ENCODE measurements around the gene TTLL3.
"Not testable (repeated sequence)": the region's sequence is repeated elsewhere in the genome, so short reads cannot be mapped to it uniquely, and the experiment has no call there.

The TTLL3 gene

DNA sequence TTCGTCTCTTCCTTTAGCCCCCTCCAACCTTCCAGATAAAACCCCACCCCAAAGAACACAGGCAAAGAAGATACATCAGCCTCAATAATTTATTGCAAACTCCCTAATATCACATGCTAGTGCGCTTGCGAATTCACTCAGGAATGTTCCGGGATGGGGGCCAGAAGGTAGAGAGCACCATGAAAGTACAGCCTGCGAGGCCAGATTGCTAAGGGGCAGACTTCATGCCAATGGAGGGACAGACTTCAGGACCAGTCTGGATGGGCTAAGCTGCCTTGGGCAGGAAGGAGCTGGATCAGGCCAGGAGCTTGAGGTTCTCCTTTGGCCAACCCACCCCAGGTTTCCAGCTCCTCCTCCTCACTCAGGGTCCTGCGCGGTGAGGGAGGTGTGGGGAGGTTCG lies 56.6 kb downstream of the TTLL3 start:
- DNase-seq (ENCODE audit: low spot score), result no peak

- no peak for DNase-seq (ENCODE audit: low spot score)
Observed at GRCh38 chr3:9867106-9867505, 57.0 kb downstream of the TTLL3 start.

DNA sequence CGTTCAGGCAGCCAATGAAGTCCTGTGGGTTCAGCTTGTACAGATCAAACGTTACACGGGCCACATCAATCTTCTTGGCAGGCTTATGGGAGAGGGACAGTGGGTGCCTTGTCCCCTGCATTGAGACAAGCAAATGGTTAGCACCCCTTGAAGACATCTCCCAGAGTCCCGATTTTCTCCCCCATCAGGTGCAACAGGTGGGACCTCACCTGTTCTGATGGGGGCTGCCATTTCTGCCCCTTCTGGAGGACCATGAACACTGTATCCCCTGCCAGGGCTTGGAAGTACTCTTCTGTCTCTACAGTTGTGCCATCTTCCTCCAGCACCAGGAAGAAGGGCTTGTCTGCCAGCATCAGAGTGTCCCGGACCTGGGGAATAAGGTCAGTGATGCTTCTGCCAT lies 59.9 kb downstream of the TTLL3 start:
- no peak for DNase-seq (ENCODE audit: low spot score)

GRCh38 chr3:9870978-9871377 lies 60.9 kb downstream of the TTLL3 start:
- DNase-seq (ENCODE audit: low spot score), result no peak

DNA sequence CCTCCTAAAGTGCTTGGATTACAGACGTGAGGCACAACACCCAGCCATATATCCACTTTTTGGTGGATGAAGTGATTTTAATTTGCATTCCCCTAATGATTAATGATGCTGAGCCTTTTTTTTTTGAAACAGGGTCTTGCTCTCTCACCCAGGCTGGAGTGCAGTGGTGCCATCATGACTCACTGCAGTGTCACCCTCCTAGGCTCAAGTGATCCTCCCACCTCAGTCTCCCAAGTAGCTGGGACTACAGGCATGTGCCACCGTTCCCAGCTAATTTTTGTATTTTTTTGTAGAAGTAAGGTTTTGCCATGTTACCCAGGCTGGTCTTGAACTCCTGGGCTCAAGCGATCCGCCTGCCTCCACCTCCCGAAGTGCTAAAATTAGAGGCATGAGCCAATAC lies 62.0 kb downstream of the TTLL3 start:
- DNase-seq (ENCODE audit: low spot score), result not testable (repeated sequence)

DNA sequence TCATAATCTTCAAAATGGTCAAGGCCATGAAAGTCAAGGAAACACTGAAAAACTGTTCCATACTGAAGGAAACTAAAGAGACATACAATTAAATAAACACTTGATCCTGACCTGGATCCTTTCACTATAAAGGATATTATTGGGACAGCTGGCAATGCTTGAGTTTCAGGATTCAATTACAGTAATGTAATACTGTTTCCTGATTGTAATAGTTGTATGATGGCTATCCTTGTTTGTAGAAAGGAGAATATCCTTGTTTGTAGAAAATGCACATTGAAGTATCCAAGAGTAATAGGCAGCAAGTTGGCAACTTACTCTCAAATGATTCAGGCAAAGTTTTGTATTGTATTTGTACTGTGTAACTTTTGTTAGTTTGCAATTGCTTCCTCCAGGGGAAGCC lies 65.4 kb downstream of the TTLL3 start:
- DNase-seq (ENCODE audit: low spot score), result no peak

- not testable (repeated sequence) for DNase-seq (ENCODE audit: low spot score)
Observed at GRCh38 chr3:9876255-9876654, 66.2 kb downstream of the TTLL3 start.

- DNase-seq (ENCODE audit: low spot score), result no peak
Observed at GRCh38 chr3:9876991-9877390, 66.9 kb downstream of the TTLL3 start.

DNA sequence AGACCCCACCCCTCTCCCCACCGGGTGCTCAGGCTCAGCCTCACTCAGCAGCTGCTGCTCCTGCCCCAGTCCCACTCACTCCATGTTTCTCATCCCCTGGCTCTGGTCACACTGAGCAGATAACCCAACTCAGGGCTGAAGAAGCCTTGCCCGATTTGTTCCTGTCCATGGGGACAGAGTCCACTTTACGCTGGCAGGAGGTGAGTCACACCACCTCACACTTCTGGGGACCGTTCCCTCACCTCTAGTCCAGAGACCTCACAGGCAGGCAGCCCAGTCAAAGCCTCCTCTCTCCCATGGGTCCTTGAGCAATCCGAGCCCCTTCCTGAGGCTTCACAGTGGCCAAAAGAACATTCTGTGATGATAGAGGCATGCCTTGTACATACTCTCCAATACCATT lies 68.6 kb downstream of the TTLL3 start:
- DNase-seq (ENCODE audit: low spot score), result no peak

DNA sequence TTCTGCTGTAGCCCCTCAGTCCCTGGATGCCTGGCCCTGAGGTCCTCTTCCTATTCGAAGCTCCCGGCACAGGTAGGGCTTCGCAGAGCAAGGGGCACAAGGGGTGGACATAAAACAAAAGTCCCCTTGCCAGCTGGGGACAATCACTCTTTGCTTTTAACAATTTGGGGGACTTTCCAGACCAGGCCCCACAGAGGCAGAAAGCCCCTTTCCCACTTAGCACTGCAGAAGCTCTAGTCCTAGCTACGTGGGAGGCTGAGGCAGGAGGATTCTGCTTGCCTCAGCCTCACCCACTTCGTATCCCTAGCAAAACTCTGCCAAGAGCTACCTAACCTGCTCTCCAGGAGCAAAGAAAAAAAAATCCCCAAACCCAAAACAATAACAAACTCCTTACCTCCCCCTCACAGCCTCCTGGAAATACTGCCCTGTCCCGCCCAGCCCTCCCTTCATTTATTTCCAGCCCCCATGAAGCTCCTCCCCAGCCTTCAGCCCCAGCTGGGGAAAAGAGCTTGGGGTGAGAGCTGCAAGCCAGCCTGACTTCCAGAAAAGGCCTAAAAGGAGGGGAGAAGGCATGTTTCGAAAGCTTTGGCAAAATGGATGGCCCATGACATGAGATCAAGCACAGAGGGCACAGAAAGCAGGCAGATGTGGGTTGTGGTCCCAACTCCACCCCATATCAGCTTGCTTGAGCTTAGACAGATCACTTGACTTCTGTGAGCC lies 69.9 kb downstream of the TTLL3 start, which contains the start of gene CIDEC:
CIDEC (minus strand) TSS at position 424 of the 720 bp plus-strand sequence. CDS start 1,767 bp downstream, outside the sequence.
- no peak for DNase-seq (ENCODE audit: low spot score)

GRCh38 chr3:9881441-9881840 lies 71.4 kb downstream of the TTLL3 start:
- no peak for DNase-seq (ENCODE audit: low spot score)

DNA sequence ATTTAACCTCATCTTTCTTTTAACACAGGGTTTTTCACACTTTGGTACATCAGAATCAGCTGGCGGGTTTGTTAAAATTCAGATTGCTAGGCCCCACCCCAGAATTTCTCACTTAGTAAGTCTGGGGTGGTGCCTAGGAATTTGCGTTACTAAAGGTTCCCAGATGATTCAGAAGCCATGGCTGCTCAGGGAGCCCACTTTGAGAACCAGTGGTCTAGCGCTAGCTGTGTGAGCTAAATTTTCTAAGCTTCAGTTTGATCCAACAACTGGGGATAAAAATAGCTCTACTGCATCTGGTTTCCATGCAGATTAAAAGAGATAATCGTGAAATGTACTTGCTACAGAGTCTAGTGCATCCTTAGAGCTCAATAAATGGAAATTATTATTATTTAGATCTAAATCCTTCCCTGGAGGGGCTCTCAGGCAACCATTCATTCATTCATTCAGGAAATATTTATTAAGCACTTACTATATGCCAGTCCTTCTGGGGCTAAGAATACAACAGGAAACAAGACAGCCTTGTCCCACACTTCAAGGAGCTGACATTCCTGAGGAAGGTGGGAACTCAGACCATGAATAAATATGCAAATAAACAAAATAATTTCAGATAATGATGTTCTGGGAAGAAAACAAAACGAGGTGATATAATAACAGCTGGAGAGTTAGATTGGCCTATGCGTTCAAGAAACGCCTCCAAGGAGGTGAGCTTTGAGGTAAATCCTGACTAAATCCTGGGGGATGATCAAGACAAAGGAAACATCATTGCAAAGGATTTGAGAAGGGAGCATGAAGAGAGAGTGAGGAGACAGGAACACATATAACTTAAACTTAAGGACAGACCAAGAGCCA lies 73.9 kb downstream of the TTLL3 start:
- no peak for DNase-seq (ENCODE audit: low spot score)

DNA sequence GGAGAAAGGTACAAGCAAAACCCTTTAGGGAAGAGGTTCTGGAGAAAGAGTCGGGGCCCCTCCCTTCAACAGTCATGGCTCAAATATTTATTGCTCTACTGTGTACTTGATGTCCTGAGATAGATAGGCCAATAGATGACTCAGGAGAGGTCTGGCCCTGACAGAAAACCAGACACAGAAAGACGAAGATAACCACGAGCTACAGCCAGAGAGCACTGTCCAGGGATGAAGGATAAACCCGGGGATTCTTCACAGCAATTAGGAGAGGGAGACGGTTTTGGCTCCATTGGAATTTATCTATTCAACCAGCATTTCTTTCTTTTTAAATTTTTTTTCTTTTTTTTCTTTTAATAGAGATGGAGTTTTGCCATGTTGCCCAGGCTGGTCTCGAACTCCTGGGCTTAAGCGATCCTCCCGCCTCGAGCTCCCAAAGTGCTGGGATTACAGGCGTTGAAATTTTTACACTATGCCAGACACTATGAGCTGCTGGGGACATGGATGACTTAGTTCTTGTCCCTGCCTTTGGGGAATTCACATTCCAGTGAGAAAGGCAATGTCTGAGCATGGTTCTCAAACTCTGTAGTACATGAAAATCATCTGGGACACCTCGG lies 74.6 kb downstream of the TTLL3 start:
- no peak for DNase-seq (ENCODE audit: low spot score)
